ENCODE data around the gene C19orf47.

The C19orf47 gene

GRCh38 chr19:40280608-40281221 is 67.5 kb downstream of the C19orf47 start:
- DNase-seq: no peak

GRCh38 chr19:40279761-40280607 is 68.2 kb downstream of the C19orf47 start:
- DNase-seq: no peak

- no peak for DNase-seq
These were observed 69.1 kb downstream of the C19orf47 start for GRCh38 chr19:40279120-40279551.

GRCh38 chr19:40278361-40279035 is 69.7 kb downstream of the C19orf47 start:
- DNase-seq: no peak

- no peak for DNase-seq
These were observed 70.7 kb downstream of the C19orf47 start for GRCh38 chr19:40277356-40278059.

- no peak for DNase-seq
These were observed 73.3 kb downstream of the C19orf47 start for GRCh38 chr19:40274585-40275544.

GRCh38 chr19:40273469-40274360 is 74.5 kb downstream of the C19orf47 start:
- no peak for DNase-seq

GRCh38 chr19:40272261-40272660 is 75.9 kb downstream of the C19orf47 start:
- no peak for DNase-seq

GRCh38 chr19:40271706-40272105 is 76.5 kb downstream of the C19orf47 start:
- no peak for DNase-seq

GRCh38 chr19:40270362-40271089 is 77.7 kb downstream of the C19orf47 start:
- no peak for DNase-seq
